HG02970 (cell line): Measurements from ENCODE around the gene UBL3.

Source experiments
- ATAC-seq: cut with Tn5 transposase; IDR thresholded peaks from one replicate; pipeline ENCODE4 v1.9.1; 2021; ENCODE audit warnings: mild to moderate bottlenecking, moderate library complexity, moderate number of reproducible peaks; ENCODE audit not compliant: unreplicated experiment, low FRiP score

The UBL3 gene, protein sequence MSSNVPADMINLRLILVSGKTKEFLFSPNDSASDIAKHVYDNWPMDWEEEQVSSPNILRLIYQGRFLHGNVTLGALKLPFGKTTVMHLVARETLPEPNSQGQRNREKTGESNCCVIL

DNA sequence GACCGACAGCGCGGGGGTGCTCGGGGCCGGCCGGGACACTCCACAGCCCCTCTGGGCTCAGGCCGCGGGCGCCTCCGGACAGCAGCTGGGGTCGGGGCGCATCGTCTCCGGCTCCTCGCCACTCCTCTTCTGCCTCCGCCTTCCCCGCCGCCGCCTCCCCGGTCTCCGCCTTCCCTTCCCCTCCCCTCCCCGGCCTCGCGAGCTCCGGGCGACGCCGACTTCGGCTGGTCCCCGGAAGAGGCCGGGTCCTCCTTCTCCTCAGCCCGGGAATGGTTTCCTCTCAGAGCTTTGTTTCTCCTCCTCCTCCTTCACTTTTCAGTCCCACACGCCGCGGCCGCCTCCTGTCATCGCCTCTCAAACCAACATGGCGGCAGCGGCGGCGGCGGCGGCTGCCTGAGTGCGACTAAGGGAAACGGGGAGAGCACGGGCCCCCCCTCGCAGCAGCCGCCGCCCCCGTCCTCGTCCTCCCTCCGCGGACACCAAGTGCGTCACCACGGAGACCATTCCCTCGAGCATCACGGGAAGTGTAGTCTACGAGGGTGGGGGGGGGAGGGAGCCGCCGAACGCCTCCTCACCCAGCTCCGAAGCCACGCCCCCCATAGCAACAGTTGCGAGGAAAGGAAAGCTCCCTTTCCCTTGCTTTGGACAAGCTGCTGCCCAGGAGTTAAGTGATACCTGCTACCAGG is at the start of gene UBL3:
UBL3 (minus strand) TSS at position 405 of the 686 bp plus-strand sequence. CDS start 1,079 bp downstream, outside the sequence.
- ATAC-seq, result peak; percentile 94

DNA sequence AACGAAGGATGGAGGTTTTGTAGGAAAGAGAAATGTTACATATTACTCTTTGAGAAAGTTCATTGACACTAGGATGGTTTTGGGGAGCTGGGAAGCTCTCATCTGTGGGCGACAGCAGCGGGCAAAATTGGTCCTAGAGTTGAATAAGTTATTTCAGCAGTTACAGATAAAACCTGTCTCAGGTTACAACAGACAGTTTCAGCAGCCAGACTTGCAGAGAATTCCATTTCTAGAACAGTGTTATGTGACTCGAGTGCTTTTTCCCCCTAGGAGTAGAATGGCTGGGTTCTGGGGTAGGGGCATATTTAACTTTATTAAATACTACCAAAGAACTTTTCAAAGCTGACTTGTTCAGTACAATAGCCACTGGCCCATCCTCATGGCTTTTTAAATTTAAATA is 46.7 kb upstream of the UBL3 start:
- no peak for ATAC-seq

DNA sequence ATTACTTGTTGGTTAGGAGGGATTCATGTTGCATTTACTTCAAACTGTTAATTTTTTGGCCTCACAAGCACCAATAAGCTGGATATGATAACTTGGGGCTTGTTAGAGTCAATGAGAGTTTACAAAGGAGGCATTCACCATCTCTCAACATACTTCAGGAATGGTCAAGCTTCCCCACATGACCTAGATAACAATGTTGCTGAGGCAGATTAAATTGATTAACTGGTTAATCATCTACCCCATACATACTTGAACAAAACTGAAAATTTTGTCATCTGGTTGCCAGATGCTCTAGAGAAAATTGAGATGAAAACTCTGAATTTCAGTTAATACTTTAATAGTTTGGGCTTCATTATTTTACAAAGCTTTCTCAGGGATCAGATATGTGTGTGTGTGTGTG is 43.0 kb upstream of the UBL3 start:
- ATAC-seq, result no peak

DNA sequence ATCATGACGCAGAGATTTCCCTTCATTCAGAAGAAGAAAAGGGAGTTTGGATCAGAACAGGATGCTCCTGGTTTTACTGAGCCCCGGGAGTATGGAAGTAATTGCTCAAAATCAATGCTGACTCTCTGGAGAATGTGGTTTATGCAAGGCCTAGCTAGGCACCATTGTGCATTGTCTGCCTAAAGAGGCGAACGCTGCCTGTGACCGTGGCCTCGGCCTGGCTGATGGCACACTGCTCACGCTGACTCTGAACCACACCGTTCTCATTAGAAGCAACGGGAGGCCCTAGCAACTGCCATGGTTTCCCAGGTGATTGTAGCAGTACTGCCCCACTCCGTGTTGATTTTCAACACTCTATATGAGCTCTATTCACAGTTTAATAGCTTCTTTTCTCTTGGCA is 41.7 kb upstream of the UBL3 start:
- ATAC-seq, result no peak

DNA sequence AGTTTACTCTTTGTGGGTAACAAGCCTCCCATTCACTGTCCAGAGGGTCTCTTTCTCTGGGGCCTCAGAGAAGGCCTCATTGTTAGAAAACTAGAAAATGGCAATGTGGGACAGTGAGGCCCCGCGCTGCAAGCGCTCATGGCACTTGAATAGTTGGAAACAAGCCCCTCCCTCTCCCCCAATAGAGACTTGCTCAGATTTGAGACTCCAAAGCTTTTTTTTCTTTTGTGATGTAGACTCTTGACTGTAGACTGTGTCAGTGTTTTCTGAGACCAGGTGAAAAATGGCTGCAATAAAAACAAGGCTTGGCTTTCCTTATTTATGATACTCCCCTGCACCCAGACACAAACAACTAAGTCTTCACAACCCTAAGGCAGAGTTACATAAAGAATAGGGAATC is 38.7 kb upstream of the UBL3 start:
- ATAC-seq, result no peak

DNA sequence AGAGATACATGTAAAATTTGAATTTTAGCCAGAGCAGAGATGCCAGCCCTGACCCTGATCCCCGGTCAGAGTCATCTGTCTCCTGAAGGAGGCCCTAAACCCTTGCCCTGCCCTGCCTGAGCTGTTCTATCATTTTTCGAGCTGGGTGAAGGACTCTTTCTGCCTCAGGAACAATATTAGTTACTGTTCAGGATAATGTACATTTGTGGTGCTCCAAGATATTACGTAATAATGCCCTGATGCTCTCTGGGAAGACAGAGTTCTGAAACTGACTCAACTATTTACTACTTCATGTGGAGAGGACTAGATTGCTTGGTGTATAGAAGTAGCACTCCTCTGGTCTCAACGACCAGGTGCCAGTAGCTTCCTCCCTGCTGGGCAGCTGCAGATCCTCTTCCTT is 37.9 kb upstream of the UBL3 start:
- ATAC-seq, result no peak

DNA sequence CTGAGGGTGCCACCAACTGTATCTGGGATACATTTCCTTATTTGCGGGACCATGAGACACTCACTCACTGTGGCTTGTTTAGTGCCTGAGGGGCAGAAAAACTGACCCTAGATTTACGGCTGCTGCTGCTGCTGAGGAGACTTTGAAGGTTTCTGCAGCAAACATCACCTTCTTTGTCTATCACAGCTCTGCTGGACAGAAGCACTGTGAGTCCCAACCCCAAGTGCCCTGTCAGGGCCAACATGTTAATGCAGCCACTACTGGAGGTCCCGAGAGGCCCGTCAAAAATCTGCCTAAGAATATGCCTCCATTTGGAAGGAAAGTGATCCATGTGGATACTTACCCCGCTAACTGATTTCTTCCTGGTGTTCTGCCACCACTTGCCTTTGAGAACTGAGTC is 37.3 kb upstream of the UBL3 start:
- ATAC-seq, result no peak

DNA sequence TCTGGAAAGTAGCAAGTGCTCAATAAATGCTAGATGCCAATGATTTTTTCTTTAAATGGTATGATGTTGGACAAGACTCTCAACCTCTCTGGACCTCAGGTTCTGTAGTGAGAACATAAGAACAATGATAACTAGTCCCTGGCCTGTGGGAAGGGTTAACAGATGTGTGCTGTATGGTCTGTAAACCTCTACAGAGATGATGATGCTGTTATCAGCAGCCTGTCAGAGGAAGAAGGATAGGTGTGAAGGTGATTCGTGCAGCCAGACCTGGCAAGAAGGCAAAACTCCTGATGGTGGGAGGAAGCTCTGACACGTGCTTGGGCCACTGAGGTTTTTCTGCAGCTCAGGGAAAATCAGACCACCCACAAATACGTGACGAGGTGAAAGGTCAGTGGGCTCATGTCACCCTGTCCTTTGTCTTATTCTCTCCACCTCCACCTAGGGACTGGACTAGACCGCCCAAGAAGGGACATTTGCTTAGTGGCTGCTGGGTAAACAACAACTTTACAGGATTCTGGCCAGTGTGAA is 36.7 kb upstream of the UBL3 start:
- no peak for ATAC-seq

DNA sequence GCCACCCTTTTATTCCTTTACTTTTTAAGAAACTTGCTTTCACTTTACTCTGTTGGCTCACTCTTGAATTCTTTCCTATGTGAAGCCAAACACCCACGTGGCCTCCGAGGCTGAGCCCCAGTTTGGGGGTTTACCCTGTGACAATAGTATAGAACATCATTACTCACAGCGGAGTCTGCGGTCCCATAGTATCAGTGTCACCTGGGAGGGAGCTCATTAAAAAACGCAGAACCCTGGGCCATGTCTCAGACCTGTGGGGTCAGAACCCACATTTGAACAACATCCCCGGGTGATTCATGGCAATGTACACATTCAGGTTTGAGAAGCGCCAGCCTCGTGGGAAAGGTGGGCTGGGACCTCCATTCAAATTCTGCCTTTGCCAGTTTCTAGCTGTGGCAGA is 36.0 kb upstream of the UBL3 start:
- ATAC-seq, result no peak

DNA sequence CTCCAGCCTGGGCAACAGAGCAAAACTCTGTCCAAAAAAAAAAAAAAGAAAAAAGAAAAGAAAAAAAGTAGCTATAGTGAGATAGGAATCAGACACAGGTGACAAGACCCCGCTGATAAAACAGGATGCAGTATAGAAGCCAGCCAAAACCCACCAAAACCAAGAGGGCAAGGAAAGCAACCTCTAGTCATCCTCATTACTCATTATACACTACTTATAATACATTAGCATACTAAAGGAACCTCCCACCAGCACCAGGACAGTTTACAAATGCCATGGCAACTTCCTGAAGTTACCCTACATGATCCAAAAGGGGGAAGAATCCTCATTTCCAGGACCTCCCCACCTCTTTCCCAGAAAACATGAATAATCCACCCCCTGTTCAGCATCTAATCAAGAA is 35.6 kb upstream of the UBL3 start:
- no peak for ATAC-seq

DNA sequence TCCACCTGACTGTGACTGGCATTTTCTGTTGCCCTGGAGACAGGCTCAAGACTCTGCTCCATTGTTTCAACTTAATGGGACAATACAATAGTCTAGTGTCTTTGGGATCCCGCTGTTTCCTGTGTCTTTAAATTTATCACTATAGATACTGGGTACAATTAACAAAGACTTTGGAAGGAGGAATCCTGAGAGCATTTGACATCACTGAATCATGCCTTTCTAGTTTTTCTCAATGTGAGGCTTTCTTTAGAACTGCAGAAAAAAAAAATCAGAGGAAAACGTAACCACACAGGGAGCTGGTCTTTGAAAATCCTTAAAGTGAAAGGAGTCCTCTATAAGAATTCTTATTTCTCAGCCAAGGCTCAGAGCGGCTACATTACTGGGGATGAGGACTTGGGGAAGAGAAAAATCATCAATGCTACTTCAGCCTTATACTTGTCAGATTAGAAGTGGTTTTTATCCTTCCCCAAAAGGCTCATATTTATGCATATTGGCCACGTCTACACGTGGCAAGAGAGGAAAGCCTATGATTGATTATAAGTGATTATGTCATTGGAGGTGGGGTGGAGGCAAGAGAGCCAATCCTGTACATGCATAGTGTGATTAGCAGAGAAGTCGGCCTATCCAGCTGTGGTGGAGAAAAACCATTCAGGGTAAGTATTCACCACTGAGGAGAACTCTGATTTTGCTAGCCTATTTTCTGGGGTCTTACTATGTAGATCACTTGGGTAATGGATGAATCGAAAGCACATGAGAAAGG is 34.4 kb upstream of the UBL3 start:
- no peak for ATAC-seq

DNA sequence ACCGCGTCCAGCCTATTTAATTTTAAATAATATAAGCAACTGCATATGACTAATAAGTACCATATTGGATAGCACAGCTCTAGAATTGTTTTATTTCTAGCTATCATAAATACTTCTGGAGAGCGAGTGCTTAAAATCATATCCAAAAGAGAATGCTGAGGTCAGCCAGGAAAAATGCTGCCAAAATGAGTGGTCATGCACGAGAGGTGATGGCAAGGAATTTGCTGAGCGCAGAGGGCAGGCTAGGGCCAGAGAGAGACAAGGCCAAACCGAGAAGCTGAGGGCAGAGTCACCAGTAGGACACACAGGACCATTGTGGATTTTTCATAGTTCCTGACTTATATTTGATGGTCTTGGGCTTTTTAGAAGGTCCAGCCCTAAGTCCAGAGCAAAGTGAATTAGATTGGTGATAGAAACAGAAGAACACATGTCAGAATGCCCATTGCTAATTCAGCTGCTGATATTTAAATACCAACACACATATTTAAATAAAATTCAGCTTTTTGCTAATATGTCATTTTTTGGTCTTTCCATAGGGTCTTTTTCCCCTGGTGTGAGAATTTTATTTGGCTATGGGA is 33.6 kb upstream of the UBL3 start:
- ATAC-seq, result no peak

DNA sequence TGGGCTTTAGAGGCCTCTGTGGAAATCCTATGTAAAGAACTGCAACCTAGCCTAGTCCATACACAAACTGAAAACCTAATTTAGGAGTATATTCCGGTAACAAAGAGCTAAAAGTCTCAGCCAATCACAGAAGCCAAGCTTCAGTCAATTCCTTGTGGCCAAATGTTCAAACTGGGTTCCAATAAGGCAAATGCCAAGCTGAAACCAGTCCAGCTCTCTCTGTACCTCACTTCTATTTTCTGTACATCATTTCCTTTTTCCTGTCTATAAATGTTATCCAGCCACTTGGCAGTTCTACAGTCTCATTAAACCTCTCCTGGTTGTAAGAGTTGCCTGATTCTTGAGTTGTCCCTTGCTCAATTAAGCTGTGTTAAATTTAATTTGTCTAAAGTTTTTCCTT is 31.7 kb upstream of the UBL3 start:
- ATAC-seq, result no peak

DNA sequence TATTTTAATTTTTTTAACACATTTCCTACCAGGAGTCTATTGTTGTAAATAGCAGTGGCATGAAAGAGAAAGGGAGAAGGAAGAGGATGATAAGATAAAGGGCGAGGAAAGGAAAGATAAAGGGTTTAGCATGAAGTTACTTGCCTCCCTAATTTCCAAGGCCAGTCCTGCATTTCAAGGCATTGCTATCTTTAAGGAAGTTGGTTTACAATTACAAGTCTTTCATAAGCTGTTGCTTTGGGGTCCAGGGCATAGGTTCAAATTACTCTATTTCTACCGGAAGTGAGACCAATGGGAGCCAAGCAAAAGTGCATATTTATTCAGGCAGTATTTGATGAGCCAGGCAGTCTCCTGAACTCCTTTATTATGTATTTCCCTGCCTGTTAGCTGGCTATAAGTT is 27.7 kb upstream of the UBL3 start:
- ATAC-seq, result no peak

DNA sequence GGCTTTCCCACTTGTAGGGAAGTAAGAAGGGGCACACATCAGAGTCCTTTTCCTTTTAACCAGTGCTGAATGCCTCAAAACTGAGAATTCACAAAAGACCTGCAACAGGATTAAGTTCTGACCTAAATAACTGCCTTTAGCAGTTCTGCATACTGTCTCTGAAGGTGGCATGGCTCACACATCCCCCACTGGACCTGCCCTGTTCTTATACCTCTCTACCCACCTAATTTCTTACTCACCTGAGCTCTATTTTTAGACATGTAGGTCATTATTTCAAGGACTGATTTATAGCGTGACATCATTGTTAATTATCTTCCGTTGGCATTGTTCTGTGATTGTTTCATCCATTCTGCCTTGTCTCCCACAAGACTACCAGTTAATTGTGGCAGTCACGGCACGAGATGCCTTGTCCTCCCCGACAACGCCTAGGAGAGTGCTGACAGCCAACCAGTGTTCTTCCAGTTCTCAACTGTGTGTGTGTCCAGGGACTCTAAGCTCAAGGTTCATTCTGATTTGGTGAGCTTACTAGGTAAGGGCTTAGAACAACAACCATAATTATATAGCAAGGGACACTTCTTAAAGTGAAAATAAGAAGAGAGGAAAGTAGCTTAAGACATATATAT is 27.1 kb upstream of the UBL3 start:
- no peak for ATAC-seq

DNA sequence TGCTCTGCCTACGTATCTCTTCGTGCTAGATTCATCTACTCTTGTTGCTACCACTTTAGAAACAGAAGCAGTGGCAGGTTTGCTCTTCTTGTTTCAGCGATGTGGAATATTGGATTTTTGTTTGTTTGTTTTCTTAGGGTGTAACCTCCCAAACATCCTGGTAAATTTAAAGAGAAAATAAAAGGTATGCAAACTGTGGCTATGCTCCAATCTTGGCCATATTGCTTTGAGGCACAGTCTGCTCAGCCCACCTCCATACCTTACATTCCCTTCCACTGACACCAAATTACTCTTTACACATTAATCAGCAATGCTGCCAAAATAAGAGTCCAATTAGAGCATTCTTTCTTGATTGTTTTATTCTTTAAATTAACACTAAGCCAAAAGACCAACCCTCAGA is 25.2 kb upstream of the UBL3 start:
- no peak for ATAC-seq

DNA sequence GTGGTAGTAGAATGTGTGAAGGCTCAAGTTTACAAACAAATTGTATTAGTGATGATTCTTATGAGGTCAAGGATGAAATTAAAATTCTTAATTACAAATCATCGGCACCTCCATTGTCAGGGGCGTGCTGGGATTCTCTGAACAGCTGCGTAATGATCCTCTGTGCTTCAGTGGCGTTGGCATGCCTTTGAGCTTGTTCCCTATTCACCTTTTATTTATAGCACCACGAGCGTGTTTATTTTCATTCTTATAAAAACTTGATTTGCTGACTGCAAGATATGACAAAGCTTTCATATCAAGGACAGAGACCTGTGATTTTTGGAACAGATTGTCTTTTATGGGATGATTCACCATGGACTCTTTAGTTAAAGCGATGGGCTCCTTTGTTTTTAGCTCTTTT is 18.2 kb upstream of the UBL3 start:
- ATAC-seq, result no peak

DNA sequence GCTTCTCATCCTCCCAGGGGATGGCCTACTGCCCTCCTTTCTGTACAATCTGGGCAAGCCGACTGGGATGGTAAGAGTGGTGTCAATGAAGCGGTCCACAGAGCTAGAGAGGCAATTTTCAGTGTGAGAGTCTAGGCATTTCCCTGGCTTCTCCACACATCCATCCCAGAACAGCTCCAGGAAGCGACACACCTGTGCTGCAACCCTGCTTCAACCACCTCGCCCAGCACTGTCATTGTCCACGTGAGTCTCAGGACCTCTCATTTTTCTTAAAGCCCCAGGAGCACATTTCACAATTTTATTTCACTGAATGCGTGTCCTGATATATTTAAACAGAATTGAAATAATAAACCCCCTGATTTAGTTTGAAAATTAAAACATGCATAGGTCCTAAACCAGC is 15.5 kb upstream of the UBL3 start:
- no peak for ATAC-seq

DNA sequence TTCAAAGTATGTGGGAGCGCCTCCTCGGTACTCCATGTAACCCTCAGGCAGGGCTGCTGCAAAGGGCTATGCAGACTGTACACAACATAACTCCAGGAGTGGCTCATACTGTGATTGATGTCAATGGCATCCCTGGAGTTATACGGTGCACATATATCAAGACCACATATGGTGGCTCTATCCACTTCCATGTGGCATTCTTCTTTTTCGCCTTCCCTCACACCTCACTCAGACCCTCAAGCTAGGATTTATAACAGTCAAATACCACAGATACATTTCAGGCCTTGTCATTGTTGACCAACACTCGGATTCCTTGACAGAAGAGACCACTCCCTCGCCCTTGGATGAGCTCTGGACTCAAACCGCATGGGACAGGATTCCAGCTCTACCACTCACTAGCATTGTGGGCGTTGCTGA is 11.3 kb upstream of the UBL3 start:
- ATAC-seq, result no peak

DNA sequence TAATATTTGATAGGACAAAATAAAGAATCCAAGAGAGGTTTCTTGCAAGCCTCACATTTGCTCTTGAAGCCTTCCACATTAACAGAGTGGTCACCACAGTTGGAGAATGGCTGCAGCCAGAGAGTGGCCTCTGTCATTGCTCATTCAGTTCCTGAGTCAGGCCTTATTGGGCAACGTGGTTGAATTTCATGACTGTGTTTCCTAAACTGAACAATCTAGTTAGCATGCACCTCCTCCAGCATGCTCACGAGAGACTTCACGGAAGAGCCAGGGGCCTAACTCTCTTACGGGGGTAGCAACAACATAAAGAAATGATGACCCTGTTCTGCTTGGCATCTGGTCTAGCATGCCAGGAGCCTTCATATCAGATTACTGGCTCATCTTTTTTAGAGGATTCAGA is 9.6 kb upstream of the UBL3 start:
- no peak for ATAC-seq

DNA sequence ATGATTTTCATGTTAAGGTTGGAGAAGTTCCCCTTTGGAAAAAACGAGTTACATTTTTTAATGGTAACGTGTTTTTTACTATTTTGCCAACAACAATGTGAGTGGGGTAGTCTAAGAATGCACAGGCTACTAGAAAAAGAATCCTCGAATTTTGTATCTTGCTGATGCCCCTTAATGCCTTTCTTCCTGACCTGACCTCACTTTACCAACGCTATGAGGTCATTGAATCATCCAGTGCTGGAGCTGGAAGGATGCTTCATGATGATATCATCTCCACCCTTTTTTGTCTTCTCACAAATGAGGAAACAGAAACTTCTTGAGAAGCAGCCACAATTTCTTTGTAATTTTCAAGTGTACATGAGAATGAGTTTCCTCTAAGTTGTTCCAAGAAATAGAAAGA is 8.2 kb upstream of the UBL3 start:
- ATAC-seq, result no peak
